ENCODE results near the gene WDFY3.

Gene WDFY3

DNA sequence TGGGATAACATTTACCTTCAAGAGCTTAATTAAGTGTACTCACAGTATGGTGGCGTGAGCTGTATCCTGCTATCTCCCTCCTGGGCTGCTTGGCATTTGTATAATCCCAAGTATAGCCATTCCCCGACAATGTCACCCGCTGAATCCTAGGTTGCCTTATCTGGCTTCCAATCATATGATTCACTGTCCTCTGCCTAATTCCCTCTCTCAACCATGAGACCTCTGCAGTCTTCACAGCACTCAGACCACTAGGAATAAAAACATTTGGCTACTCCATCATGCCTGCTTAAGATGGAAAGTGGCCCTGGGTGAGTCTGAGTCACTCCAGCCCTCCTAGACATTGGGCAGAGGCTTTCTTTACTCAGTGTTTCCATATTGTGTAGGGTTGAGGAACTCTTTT, 28.9 kb upstream of the WDFY3 start:
- Histone ChIP-seq H3K36me3 (ENCODE audit: low read length) (no peaks in the 10 kb centered on the region), H4K20me1 (ENCODE audit: low read depth, low read length) (no peaks in the 10 kb centered on the region), H3K27ac (ENCODE audit: low read depth, low read length) (no peak overlapping the region), H3K27me3 (ENCODE audit: low read length) (no peaks in the 10 kb centered on the region), H2AFZ (ENCODE audit: low read depth, low read length, severe bottlenecking) (no peak overlapping the region), H3K9ac (ENCODE audit: low read length) (no peak overlapping the region), H3K79me2 (ENCODE audit: insufficient read depth, low read length) (no peaks in the 10 kb centered on the region), H3F3A (ENCODE audit: insufficient read depth) (no peaks in the 10 kb centered on the region), H3K4me2 (ENCODE audit: low read depth, low read length, poor library complexity, severe bottlenecking) (no peak overlapping the region), H3K9me3 (ENCODE audit: insufficient read depth, low read length) (no peaks in the 10 kb centered on the region), H3K9me2 (replicated peaks; ENCODE audit: insufficient read depth, low read length) (no peaks in the 10 kb centered on the region), H3K4me3 (ENCODE audit: insufficient read depth, low read length, poor library complexity, severe bottlenecking) (no peak overlapping the region)
- no peak for TF ChIP-seq EZH2phosphoT487 (conservative IDR thresholded peaks at IDR 0.05; ENCODE audit: low read length)
- TF ChIP-seq, protein P1, sequence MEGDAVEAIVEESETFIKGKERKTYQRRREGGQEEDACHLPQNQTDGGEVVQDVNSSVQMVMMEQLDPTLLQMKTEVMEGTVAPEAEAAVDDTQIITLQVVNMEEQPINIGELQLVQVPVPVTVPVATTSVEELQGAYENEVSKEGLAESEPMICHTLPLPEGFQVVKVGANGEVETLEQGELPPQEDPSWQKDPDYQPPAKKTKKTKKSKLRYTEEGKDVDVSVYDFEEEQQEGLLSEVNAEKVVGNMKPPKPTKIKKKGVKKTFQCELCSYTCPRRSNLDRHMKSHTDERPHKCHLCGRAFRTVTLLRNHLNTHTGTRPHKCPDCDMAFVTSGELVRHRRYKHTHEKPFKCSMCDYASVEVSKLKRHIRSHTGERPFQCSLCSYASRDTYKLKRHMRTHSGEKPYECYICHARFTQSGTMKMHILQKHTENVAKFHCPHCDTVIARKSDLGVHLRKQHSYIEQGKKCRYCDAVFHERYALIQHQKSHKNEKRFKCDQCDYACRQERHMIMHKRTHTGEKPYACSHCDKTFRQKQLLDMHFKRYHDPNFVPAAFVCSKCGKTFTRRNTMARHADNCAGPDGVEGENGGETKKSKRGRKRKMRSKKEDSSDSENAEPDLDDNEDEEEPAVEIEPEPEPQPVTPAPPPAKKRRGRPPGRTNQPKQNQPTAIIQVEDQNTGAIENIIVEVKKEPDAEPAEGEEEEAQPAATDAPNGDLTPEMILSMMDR (IDR thresholded peaks at IDR 0.05; ENCODE audit: insufficient read depth, low read length, poor library complexity, severe bottlenecking) = no peak

DNA sequence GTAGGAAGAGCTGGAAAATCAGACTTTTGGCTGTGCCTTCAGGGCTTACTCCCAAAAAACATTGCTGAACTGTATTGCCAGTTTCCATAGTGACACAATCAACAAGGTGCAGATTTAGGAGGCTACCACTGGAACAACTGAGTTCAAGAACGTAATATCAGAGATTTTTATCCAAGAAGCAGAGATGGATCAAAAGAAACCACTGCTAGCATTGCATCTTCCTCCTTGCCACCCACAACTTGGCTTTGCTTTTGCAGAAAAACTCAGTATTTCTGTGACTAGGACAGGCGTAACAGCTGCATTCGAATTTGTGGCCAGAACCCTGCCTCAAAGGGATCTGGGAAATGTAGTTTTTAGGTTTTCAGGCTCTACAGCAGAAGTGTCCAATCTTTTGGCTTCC, 27.8 kb upstream of the WDFY3 start:
- no peak overlapping the region for H2AFZ ChIP-seq (ENCODE audit: low read depth, low read length, severe bottlenecking)
- TF ChIP-seq, protein P1 (IDR thresholded peaks at IDR 0.05; ENCODE audit: insufficient read depth, low read length, poor library complexity, severe bottlenecking) = no peak
- TF ChIP-seq EZH2phosphoT487 (conservative IDR thresholded peaks at IDR 0.05; ENCODE audit: low read length) = no peak
- H4K20me1 ChIP-seq (ENCODE audit: low read depth, low read length) = no peaks in the 10 kb centered on the region
- H3K9me2 ChIP-seq (replicated peaks; ENCODE audit: insufficient read depth, low read length) = no peaks in the 10 kb centered on the region
- H3K9me3 ChIP-seq (ENCODE audit: insufficient read depth, low read length) = no peaks in the 10 kb centered on the region
- H3K9ac ChIP-seq (ENCODE audit: low read length) = no peak overlapping the region
- no peaks in the 10 kb centered on the region for H3K36me3 ChIP-seq (ENCODE audit: low read length)
- H3K79me2 ChIP-seq (ENCODE audit: insufficient read depth, low read length) = no peaks in the 10 kb centered on the region
- H3K27me3 ChIP-seq (ENCODE audit: low read length) = no peaks in the 10 kb centered on the region
- H3K4me2 ChIP-seq (ENCODE audit: low read depth, low read length, poor library complexity, severe bottlenecking) = no peak overlapping the region
- H3K4me3 ChIP-seq (ENCODE audit: insufficient read depth, low read length, poor library complexity, severe bottlenecking) = no peak overlapping the region
- no peaks in the 10 kb centered on the region for H3F3A ChIP-seq (ENCODE audit: insufficient read depth)
- no peak overlapping the region for H3K27ac ChIP-seq (ENCODE audit: low read depth, low read length)

DNA sequence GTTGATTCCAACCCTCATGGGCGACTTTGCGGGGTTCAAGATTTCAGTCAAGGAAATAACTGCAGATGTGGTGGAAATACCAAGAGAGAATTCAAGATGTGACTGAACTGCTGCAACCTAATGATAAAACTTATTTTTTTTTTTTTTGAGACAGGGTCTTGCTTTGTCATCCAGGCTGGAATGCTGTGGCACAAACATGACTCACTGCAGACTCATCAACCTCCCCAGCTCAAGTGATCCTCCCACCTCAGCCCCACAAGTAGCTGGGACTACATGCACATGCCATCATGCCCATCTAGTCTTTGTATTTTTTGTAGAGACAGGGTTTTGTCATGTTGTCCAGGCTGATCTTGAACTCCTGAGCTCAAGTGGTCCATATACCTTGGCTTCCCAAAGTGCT, 19.5 kb upstream of the WDFY3 start:
- Histone ChIP-seq H3K36me3 (ENCODE audit: low read length) (no peaks in the 10 kb centered on the region), H3K4me2 (ENCODE audit: low read depth, low read length, poor library complexity, severe bottlenecking) (no peak overlapping the region), H3K4me3 (ENCODE audit: insufficient read depth, low read length, poor library complexity, severe bottlenecking) (no peak overlapping the region), H3K9ac (ENCODE audit: low read length) (no peak overlapping the region), H2AFZ (ENCODE audit: low read depth, low read length, severe bottlenecking) (no peak overlapping the region), H3K27ac (ENCODE audit: low read depth, low read length) (no peak overlapping the region), H3F3A (ENCODE audit: insufficient read depth) (no peaks in the 10 kb centered on the region), H4K20me1 (ENCODE audit: low read depth, low read length) (no peaks in the 10 kb centered on the region), H3K27me3 (ENCODE audit: low read length) (no peaks in the 10 kb centered on the region), H3K9me3 (ENCODE audit: insufficient read depth, low read length) (no peaks in the 10 kb centered on the region), H3K79me2 (ENCODE audit: insufficient read depth, low read length) (no peaks in the 10 kb centered on the region), H3K9me2 (replicated peaks; ENCODE audit: insufficient read depth, low read length) (no peaks in the 10 kb centered on the region)
- no peak for TF ChIP-seq EZH2phosphoT487 (conservative IDR thresholded peaks at IDR 0.05; ENCODE audit: low read length)
- TF ChIP-seq, protein P1 (IDR thresholded peaks at IDR 0.05; ENCODE audit: insufficient read depth, low read length, poor library complexity, severe bottlenecking) = no peak

Data from SU-DHL-6 (cell line).